Coronary artery (tissue), 2 donors: ENCODE results near the gene EARS2.

ENCODE experiments used
- DNase-seq: peaks from one replicate; pipeline ENCODE4 v3.0.0-alpha.2; 2017; ENCODE audit warnings: low spot score
- H3K27ac ChIP-seq, 2 donors: fragments of 200-600 bp; sonication (generic); one replicate each; pipeline ENCODE4 v1.5.1; 2016 to 2019
- H3K4me3 ChIP-seq: fragments of 200-600 bp; sonication (generic); 2 replicates; pipeline ENCODE4 v1.5.1; 2016; ENCODE audit warnings: mild to moderate bottlenecking, moderate library complexity
- TF ChIP-seq, protein P1 (sequence below): fragments of 200-600 bp; sonication (generic); IDR thresholded peaks from one replicate; pipeline ENCODE4 v1.5.1; 2019; ENCODE audit warnings: antibody characterized with exemption

EARS2 gene

DNA sequence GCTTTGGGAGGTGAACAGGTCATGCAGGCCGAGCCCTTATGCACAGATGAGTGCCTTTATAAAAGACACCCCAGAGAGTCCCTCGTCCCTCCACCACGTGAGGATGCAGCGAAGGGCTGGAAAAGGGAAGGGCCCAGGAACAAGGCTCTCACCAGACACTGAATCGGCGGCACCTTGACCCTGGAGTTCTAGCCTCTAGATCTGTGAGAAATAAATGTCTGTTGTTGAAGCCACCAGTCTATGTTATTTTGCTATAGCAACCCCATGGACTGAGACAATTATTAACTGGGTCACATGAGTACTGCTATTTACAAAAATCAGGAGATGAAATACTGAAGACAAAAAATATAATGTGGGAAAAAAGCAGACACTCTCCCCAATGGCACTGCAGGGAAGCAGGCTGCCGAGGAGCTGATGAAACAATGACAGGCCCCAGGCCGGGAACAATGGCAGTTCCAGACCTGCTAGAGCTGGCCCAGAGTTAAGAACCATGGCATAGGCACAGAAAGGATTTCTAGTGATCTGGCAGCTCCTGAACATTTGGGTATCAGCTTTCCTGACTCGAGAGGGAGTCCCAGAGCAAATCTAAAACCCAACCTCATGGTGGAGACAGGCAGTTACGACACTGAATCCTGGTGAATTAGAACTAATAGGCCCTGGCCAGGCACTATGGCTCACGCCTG is 29.0 kb downstream of the EARS2 start:
- DNase-seq: no peak
- H3K4me3 ChIP-seq: no peak overlapping the region
- H3K27ac ChIP-seq: no peak overlapping the region
- TF ChIP-seq, protein P1, sequence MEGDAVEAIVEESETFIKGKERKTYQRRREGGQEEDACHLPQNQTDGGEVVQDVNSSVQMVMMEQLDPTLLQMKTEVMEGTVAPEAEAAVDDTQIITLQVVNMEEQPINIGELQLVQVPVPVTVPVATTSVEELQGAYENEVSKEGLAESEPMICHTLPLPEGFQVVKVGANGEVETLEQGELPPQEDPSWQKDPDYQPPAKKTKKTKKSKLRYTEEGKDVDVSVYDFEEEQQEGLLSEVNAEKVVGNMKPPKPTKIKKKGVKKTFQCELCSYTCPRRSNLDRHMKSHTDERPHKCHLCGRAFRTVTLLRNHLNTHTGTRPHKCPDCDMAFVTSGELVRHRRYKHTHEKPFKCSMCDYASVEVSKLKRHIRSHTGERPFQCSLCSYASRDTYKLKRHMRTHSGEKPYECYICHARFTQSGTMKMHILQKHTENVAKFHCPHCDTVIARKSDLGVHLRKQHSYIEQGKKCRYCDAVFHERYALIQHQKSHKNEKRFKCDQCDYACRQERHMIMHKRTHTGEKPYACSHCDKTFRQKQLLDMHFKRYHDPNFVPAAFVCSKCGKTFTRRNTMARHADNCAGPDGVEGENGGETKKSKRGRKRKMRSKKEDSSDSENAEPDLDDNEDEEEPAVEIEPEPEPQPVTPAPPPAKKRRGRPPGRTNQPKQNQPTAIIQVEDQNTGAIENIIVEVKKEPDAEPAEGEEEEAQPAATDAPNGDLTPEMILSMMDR: no peak

DNA sequence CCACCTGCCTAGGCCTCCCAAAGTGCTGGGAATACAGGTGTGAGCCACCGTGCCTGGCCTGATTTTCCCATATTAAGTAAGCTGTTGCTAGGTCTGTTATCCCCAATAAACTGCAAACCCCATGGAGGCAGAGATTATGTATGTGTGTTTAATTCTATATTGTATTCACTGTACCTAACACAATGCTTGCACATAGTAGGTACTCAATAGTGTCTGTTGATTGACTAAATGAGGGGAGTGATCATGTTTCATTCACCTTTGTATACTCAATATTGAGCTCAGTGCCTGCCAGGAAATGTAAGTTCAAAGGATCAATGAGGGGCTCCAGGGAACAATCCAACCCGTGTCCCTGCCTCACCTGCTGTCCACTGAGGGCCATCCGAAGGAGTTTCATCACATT is 32.3 kb downstream of the EARS2 start:
- H3K27ac ChIP-seq: no peak overlapping the region
- DNase-seq: no peak
- TF ChIP-seq, protein P1: no peak
- no peak overlapping the region for H3K4me3 ChIP-seq

DNA sequence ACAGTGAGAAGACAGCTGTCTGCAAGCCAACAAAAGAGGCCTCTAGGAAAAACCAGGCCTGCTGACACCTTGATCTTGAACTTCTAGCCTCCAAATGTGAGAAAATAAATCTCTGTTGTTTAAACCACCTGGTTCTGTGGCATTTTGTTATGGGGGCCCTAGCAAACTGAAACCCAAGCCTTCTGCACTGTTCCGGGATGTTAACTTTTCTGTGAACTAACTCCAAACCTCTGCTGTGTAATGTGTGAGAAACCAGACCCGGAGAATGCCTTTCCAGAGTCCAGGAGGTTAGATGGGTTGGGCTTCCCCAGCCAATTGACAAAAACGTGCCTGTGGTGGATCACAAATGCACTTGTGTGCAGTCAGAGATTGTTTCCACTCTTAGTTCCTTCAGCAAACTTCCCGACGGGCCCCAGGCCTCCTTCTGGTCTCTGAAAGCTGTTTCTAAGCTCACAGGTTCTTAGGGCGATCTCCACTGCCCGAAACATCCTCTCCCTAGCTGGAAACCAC is 33.2 kb downstream of the EARS2 start:
- H3K27ac ChIP-seq: no peak overlapping the region
- no peak overlapping the region for H3K4me3 ChIP-seq
- DNase-seq: no peak
- TF ChIP-seq, protein P1: no peak

DNA sequence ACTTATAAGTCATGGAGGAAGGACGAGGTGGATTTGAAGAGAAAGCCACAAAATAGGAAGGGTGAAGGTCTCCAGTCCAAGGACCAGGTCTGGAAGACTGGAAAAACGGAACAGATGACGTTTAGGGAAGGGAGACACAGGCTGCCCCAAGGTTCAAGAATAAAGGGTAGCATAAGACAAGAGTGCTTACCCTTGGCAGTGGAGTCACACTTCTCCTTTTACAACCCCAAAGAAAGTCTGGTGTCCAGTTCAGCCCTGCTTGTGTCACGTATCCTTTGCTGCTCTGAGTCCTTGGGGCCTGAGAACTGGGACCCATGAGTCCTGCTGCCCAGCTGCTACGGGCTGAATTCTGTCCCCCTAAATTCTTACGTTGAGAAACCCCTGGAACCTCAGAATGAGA is 33.8 kb downstream of the EARS2 start:
- no peak overlapping the region for H3K4me3 ChIP-seq
- TF ChIP-seq, protein P1: no peak
- no peak overlapping the region for H3K27ac ChIP-seq
- no peak for DNase-seq

DNA sequence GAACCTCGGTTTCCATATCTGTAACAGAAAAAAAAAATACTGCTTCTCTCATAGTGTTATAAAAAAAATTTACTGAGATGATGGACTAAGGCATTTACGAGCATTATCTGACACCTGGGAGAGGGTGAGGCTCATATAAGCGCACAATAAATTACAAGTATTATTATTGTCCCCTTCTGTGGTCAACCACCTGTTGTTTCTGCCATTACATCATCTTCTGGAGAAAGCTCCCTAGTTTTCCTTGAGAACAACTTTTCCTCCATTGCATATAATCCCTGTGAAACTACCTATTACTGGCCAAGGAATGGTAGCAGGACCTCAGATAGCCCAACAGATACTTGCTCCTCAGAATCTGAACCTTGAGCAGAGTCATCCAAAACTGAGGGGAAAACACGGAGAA is 35.2 kb downstream of the EARS2 start:
- TF ChIP-seq, protein P1: no peak
- no peak overlapping the region for H3K4me3 ChIP-seq
- H3K27ac ChIP-seq: no peak overlapping the region
- DNase-seq: no peak

DNA sequence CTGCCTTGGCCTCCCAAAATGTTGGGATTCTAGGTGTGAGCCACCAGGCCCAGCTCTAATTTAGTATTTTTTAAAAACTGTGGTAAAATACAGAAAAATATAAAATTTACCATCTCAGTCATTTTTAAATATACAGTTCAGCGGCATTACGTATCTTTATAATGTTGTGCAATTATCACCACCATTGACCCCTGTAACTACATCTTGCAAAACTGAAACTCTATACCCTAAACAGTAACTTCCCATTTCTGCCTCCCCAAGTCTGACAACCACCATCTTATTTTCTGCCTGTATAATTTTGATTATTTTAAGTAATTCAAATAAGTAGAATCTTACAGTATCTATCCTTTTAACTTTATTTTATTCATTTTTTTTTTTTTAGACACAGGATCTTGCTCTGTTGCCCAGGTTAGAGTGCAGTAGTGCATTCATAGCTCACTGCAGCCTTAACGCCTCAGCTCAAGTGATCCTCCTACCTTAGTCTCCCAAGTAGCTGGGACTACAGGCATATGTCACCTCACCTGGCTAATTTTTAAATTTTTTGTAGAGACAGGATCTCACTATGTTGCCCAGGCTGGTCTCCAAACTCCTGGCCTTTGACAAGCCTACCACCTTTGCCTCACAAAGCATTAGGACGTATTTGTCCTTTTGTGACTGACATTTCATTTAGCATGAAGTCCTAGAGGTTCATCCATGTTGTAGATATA is 36.0 kb downstream of the EARS2 start:
- TF ChIP-seq, protein P1: no peak
- Histone ChIP-seq H3K27ac (no peak overlapping the region), H3K4me3 (no peak overlapping the region)
- DNase-seq: no peak

DNA sequence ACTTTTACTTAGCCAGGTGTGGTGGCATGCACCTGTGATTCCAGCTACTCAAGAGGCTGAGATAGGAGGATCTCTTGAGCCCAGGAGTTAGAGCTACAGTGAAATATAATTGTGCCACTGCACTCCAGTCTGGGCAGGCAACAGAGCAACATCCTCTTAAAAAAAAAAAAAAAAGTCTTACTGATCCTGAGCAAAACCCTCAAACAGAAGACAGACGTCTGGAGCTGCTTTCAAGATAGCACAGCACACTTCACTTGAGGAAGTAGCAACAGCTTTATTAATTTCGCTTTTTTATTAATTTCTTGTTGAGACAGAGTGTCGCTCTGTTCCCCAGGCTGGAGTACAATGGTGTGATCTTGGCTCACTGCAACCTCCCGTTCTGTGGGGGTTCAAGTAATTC is 36.6 kb downstream of the EARS2 start:
- no peak for DNase-seq
- H3K4me3 ChIP-seq: no peak overlapping the region
- H3K27ac ChIP-seq: no peak overlapping the region
- TF ChIP-seq, protein P1: no peak
